T-helper 1 cell (primary cell): ENCODE results near the gene MRPL11.

Experiments used
- DNase-seq, 5 donors: peaks; one replicate each; pipeline ENCODE4 v3.0.0-alpha.2; 2012 to 2020

Gene MRPL11

DNA sequence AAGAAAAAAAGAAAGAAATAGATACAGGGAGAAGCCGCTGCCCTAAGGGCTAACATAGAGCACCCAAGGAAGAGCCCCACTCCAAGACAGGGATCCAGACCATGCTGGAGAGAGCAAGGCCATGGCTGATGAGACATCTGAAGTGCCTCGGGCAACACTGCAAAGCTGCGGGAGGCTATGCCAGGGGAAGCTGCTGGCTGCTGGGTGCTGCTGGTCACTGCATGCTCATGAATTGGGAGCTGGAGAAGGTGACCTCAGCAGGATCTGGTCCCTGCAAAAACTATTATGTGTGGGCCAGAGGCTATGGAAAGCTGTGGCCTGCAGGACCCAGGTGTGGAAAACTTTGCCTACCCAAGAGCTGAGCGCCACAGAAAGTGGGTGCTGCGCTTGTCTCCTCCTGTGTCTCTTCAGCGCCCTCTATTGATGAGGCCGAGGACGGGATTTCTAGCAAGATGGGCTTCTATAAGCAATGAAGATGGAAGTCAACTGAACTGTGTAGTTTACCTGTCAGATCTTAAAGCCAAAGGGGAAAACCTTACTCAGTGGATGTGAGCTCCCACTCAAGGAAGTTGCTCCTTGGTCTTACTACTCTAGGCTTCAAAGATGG lies 49.8 kb downstream of the MRPL11 start:
- peak; percentile 36 to 74 (median 47) for DNase-seq

DNA sequence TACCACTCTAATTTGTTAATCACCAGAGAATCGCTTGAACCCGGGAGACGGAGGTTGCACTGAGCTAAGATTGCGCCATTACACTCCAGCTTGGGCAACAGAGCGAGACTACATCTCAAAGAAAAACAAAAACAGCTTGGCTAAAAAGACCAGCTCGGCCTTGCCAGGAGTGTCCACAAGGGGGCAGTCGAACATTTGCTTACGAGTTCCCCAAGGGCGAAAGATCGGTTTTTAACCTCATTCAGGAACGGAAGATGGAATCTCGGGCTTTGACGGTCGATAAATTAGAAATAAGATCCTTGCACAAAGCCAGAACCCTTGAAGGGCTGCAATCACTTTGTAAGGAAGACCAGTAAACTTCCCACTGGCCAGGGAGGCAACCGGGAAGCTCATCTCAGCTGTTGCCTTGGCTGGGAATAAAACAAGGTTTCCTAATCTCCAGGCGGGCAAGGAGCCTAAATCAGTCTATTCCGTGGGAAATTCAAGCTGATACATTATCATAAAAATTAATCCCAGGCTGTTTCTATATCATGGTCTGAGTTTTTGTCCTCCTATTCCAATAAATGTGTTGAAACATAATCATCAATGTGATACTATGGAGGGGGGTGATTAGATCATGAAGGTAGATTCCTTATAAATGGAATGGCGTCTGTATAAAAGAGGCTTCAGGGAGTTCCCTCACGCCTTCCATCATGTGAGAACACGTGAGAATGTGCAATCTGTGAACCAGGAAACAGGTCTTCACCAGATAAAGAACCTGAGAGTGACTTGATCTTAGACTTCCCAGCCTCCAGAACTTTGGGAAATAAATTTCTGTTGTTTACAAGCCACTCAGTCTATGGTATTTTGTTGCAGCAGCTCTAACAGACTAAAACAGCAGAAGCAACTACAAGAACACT lies 52.2 kb downstream of the MRPL11 start:
- peak; percentile 45 to 82 (median 73) for DNase-seq
